Thoracic aorta (tissue), 2 donors: ENCODE results near the gene TBX10. TPM values are rescaled to one million over a fixed set of nuclear protein-coding genes. Genes with fewer than 3 reads are reported as not detected.

ENCODE experiments used
- ATAC-seq: fragments of 150-250 bp; one replicate; pipeline ENCODE4 v1.8.0; 2017; ENCODE audit warnings: low read depth; ENCODE audit not compliant: insufficient number of reproducible peaks, low FRiP score
- DNase-seq: peaks from one replicate; pipeline ENCODE4 v3.0.0-alpha.2; 2020; ENCODE audit warnings: low spot score
- H3K27ac ChIP-seq, 2 donors: fragments of 200-600 bp; sonication (generic); 1 replicate in 1 of 2; 2 replicates in 1 of 2; pipeline ENCODE4 v1.5.1; 2016; ENCODE audit warnings: mild to moderate bottlenecking in 2 of 2, moderate library complexity in 2 of 2
- H3K27me3 ChIP-seq: fragments of 200-600 bp; sonication (generic); replicated peaks from 2 replicates; pipeline ENCODE4 v1.6.0; 2016; ENCODE audit warnings: mild to moderate bottlenecking; ENCODE audit not compliant: insufficient read depth
- H3K36me3 ChIP-seq: fragments of 200-600 bp; sonication (generic); one replicate; pipeline ENCODE4 v1.5.1; 2016
- H3K4me1 ChIP-seq, 2 donors: fragments of 200-600 bp; sonication (generic); 1 replicate in 1 of 2; 2 replicates in 1 of 2; pipeline versions ENCODE4 v1.5.1 to v1.6.0; 2016; ENCODE audit warnings: low read depth in 2 of 2, mild to moderate bottlenecking in 1 of 2; ENCODE audit not compliant: control insufficient read depth in 1 of 2
- H3K4me3 ChIP-seq: fragments of 200-600 bp; sonication (generic); 2 replicates; pipeline ENCODE4 v1.5.1; 2016; ENCODE audit warnings: mild to moderate bottlenecking
- H3K9me3 ChIP-seq: fragments of 200-600 bp; sonication (generic); 2 replicates; pipeline ENCODE4 v1.5.1; 2016
- CTCF ChIP-seq: fragments of 200-600 bp; sonication (generic); IDR thresholded peaks from one replicate; pipeline ENCODE4 v1.5.1; 2019; ENCODE audit warnings: antibody characterized with exemption
- total RNA-seq, 2 donors: library from RNA; depleted of rRNA; stranded (reverse); fragments of >200 nt; gene quantifications; one replicate each; pipeline versions ENCODE4 v1.1.0 to v1.2.3, GENCODE V29; 2016

Gene TBX10
- total RNA-seq, 2 donors from 2014 or later: not detected

GRCh38 chr11:67612751-67613150, 26.8 kb downstream of the TBX10 start:
- H3K9me3 ChIP-seq: no peaks in the 10 kb centered on the region
- DNase-seq (no peak), ATAC-seq (no peak)
- H3K4me1 ChIP-seq: peaks cover 5 to 15% of the 10 kb centered on the region in 2 donors
- no peak for TF ChIP-seq CTCF
- H3K4me3 ChIP-seq: no peak overlapping the region
- no peak overlapping the region for H3K27ac ChIP-seq
- H3K36me3 ChIP-seq: peaks cover 19% of the 10 kb centered on the region
- H3K27me3 ChIP-seq: no peaks in the 10 kb centered on the region

- no peak for TF ChIP-seq CTCF
- no peaks in the 10 kb centered on the region for H3K9me3 ChIP-seq
- ATAC-seq (no peak), DNase-seq (no peak)
- no peaks in the 10 kb centered on the region for H3K27me3 ChIP-seq
- no peak overlapping the region for H3K4me3 ChIP-seq
- H3K27ac ChIP-seq: no peak overlapping the region
- peaks cover 11 to 22% of the 10 kb centered on the region in 2 donors for H3K4me1 ChIP-seq
- peaks cover 19% of the 10 kb centered on the region for H3K36me3 ChIP-seq
Observed at GRCh38 chr11:67611704-67612587, 27.6 kb downstream of the TBX10 start.

- ATAC-seq (no peak), DNase-seq (no peak)
- Histone ChIP-seq H3K36me3 (peaks cover 19% of the 10 kb centered on the region), H3K4me3 (no peak overlapping the region), H3K9me3 (no peaks in the 10 kb centered on the region), H3K4me1 (peaks cover 11 to 25% of the 10 kb centered on the region in 2 donors), H3K27ac (no peak overlapping the region), H3K27me3 (no peaks in the 10 kb centered on the region)
- TF ChIP-seq CTCF: no peak
Observed at GRCh38 chr11:67611165-67611564, 28.4 kb downstream of the TBX10 start.

- Histone ChIP-seq H3K9me3 (no peaks in the 10 kb centered on the region), H3K27ac (no peak overlapping the region), H3K36me3 (peaks cover 19% of the 10 kb centered on the region), H3K27me3 (no peaks in the 10 kb centered on the region), H3K4me3 (no peak overlapping the region), H3K4me1 (peaks cover 11 to 33% of the 10 kb centered on the region in 2 donors)
- DNase-seq: no peak
- no peak for TF ChIP-seq CTCF
- no peak for ATAC-seq
Observed at GRCh38 chr11:67610302-67610868, 29.2 kb downstream of the TBX10 start.

GRCh38 chr11:67609316-67609715, 30.2 kb downstream of the TBX10 start:
- H3K4me1 ChIP-seq: peaks cover 9 to 35% of the 10 kb centered on the region in 2 donors
- peaks cover 19% of the 10 kb centered on the region for H3K36me3 ChIP-seq
- TF ChIP-seq CTCF: no peak
- no peaks in the 10 kb centered on the region for H3K9me3 ChIP-seq
- no peaks in the 10 kb centered on the region for H3K27me3 ChIP-seq
- ATAC-seq: no peak
- DNase-seq: no peak
- no peak overlapping the region for H3K4me3 ChIP-seq
- no peak overlapping the region for H3K27ac ChIP-seq
